Lower lobe of right lung (tissue), 2 donors: ENCODE data around the gene ZNF644. TPM values are rescaled to one million over a fixed set of nuclear protein-coding genes. Genes with fewer than 3 reads are reported as not detected.

Experiments used
- ATAC-seq, 2 donors: fragments of 200-7000 bp; cut with Tn5 transposase; one replicate each; pipeline ENCODE4 v1.9.1; 2020 to 2022; ENCODE audit warnings: mild to moderate bottlenecking in 2 of 2, moderate library complexity in 2 of 2
- DNase-seq: peaks from one replicate; pipeline ENCODE4 v3.0.0-alpha.2; 2020
- H3K27ac ChIP-seq: fragments of 200-600 bp; one replicate; pipeline ENCODE4 v1.8.0; 2022
- H3K27me3 ChIP-seq: fragments of 200-600 bp; one replicate; pipeline ENCODE4 v1.8.0; 2022; ENCODE audit warnings: low read depth
- H3K36me3 ChIP-seq: fragments of 200-600 bp; one replicate; pipeline ENCODE4 v1.8.0; 2022; ENCODE audit warnings: mild to moderate bottlenecking
- H3K4me1 ChIP-seq: fragments of 200-600 bp; one replicate; pipeline ENCODE4 v1.8.0; 2022
- H3K4me3 ChIP-seq: fragments of 200-600 bp; one replicate; pipeline ENCODE4 v1.8.0; 2022; ENCODE audit warnings: mild to moderate bottlenecking
- H3K9me3 ChIP-seq: fragments of 200-600 bp; one replicate; pipeline ENCODE4 v1.8.0; 2022
- intact Hi-C: fragments of 100-400 bp; cut with DNase I; formaldehyde crosslinking; loops from one replicate; pipeline ENCODE4 v1.11.0; 2022
- total RNA-seq: library from RNA; stranded (reverse); fragmentation: NEBNext Ultra II Directional; extraction: Animal tissue kit (Norgen Biotek cat#: 25700); gene quantifications from one replicate; pipeline ENCODE4 v1.2.1, GENCODE V29; 2021
- TF ChIP-seq, protein P1 (sequence below): fragments of 200-600 bp; IDR thresholded peaks from one replicate; pipeline ENCODE4 v1.8.0; 2022; ENCODE audit warnings: antibody characterized with exemption, mild to moderate bottlenecking
- donor health status: DM: no; HTN: yes; CAD: no; lungs with severe emphysema.

ZNF644 gene
- total RNA-seq, 1 donor from 2014 or later: 54.7 TPM

DNA sequence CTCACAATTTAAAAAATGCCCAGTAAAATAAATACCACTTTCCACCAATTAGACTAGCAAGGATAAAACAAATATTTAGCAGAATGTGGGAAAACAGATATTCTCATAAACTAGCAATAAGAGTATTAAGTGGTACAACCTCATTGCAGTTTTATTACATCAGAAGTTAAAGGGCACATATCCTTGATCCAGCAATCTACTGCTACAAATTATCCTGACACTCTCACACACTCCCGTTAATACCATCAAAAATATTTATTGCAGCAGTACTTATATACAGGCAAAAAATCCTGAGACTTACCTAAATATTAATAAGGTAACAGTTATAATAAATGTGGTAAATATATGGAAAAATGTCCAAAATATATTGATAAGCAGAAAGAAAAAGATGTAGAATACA lies 44.3 kb downstream of the ZNF644 start:
- no peak for ATAC-seq
- H3K9me3 ChIP-seq: no peaks in the 10 kb centered on the region
- intact Hi-C loops: no loop called here
- H3K4me1 ChIP-seq: peaks cover 8% of the 10 kb centered on the region
- H3K36me3 ChIP-seq: peaks cover 7% of the 10 kb centered on the region
- H3K4me3 ChIP-seq: no peak overlapping the region
- H3K27me3 ChIP-seq: no peaks in the 10 kb centered on the region
- TF ChIP-seq, protein P1, sequence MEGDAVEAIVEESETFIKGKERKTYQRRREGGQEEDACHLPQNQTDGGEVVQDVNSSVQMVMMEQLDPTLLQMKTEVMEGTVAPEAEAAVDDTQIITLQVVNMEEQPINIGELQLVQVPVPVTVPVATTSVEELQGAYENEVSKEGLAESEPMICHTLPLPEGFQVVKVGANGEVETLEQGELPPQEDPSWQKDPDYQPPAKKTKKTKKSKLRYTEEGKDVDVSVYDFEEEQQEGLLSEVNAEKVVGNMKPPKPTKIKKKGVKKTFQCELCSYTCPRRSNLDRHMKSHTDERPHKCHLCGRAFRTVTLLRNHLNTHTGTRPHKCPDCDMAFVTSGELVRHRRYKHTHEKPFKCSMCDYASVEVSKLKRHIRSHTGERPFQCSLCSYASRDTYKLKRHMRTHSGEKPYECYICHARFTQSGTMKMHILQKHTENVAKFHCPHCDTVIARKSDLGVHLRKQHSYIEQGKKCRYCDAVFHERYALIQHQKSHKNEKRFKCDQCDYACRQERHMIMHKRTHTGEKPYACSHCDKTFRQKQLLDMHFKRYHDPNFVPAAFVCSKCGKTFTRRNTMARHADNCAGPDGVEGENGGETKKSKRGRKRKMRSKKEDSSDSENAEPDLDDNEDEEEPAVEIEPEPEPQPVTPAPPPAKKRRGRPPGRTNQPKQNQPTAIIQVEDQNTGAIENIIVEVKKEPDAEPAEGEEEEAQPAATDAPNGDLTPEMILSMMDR: no peak
- H3K27ac ChIP-seq: no peak overlapping the region
- DNase-seq: no peak

DNA sequence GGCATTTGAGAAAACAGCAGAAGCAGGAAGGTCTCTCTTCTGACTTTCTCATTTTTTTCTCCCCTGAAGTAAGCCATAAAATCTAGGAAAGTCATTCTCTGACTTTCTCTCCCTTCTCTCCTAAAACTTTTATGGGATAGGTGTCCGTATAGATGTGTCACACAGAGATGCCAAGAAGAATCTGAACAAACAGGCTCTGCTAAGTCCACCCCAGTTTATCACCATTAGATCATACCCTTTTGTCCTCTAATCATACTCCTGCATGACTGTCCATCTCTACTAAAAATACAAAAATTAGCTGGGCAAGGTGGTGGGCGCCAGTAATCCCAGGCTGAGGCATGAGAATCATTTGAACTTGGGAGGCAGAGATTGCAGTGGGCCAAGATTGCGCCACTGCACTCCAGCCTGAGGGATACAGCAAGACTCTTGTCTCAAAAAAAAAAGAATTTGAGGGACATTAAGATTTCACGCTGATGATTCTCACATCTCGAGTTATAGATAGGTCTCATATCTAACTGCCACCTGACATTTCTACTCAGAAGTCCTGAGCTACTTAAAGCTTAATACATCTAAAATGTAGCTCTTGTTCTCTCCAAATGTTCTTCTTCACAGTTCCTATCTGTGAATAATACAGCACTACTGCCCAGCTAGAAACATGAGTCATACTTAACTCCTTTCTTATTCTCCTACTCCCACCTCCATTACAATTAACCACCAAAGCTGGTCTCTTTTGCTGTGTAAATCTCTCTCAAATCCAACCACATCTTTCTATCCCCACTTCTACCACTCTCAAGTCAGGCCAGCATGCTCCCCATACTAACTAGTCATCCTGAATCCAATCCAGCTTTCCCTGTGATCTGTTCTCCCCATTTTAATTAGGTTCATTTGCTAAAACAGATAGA lies 47.7 kb downstream of the ZNF644 start:
- no peak overlapping the region for H3K4me3 ChIP-seq
- ATAC-seq: peak in 1 of 2 donors; percentile 39
- TF ChIP-seq, protein P1: no peak
- H3K4me1 ChIP-seq: no peaks in the 10 kb centered on the region
- H3K27ac ChIP-seq: no peak overlapping the region
- no peak for DNase-seq
- no peaks in the 10 kb centered on the region for H3K9me3 ChIP-seq
- peaks cover 7% of the 10 kb centered on the region for H3K36me3 ChIP-seq
- no peaks in the 10 kb centered on the region for H3K27me3 ChIP-seq
- intact Hi-C loops: no loop called here

DNA sequence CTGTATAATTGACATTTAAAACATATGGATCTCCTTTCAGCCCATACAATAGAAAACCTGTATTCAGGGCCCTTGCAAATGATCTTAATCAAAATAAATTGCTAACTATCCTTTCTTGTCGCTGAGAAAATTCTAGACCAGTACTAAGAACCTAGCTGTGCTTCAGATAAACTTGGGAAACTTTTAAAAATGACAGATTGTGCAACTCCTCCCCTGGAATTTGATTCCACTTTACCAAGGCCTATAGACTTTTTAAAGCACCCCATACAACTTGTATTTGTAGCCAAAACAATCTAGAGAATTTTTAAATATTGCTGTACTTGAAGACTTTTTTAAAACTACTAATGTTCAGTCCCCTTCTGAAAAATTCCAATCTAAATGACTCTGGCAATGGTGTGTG lies 51.6 kb downstream of the ZNF644 start:
- Histone ChIP-seq H3K4me3 (no peak overlapping the region), H3K27ac (no peak overlapping the region), H3K36me3 (no peaks in the 10 kb centered on the region), H3K4me1 (no peaks in the 10 kb centered on the region), H3K27me3 (no peaks in the 10 kb centered on the region), H3K9me3 (no peaks in the 10 kb centered on the region)
- TF ChIP-seq, protein P1: no peak
- no peak for DNase-seq
- intact Hi-C loops: no loop called here
- ATAC-seq: no peak

DNA sequence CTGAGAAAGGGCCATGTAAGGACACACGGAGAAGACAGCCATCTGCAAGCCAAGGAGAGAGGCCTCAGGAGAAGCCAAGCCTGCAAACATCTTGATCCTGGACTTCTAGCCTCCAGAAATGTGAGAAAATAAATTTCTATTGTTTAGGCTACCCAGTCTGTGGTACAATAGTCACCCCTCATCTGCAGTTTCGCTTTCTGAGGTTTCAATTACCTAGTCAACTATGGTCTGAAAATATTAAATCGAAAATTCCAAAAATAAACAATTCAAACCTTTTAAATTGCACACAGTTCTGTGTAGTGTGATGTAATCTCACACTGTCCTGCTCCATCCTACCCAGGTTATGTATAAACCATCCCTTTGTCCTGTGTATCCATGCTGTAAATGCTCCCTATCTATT lies 52.6 kb downstream of the ZNF644 start:
- no peak overlapping the region for H3K27ac ChIP-seq
- DNase-seq (no peak), ATAC-seq (no peak)
- no peaks in the 10 kb centered on the region for H3K36me3 ChIP-seq
- H3K27me3 ChIP-seq: no peaks in the 10 kb centered on the region
- H3K4me1 ChIP-seq: no peaks in the 10 kb centered on the region
- intact Hi-C loops: no loop called here
- TF ChIP-seq, protein P1: no peak
- no peak overlapping the region for H3K4me3 ChIP-seq
- no peaks in the 10 kb centered on the region for H3K9me3 ChIP-seq

DNA sequence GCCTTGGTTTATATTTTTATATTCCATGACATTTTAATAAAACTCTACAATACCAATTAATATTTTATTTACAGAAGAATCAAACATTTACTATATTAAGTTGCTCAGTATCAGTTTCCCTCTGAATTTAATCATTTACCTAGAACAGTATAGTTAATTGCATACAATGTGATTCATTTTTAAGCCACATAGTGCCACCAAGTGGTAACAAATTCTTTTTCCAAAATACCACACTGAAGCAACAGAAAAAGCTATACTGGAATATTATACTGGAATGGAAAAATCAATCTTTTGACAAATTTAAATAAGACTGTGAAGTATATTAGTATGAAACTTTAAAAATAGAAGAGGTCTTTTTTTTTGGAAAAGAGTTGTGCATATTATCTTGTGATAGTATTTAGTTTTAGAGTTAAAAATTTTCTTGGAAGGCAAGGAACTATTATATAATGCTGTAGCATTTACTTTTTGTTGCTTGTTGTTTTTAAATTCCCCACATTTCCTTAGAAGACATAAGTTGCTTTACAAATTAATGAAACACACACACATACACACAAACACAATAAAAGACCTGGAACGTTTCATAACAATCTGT lies 57.3 kb downstream of the ZNF644 start:
- DNase-seq: no peak
- H3K36me3 ChIP-seq: no peaks in the 10 kb centered on the region
- peaks cover 14% of the 10 kb centered on the region for H3K4me1 ChIP-seq
- no peaks in the 10 kb centered on the region for H3K9me3 ChIP-seq
- ATAC-seq: peak in 1 of 2 donors; percentile 41
- intact Hi-C loops: no loop called here
- H3K4me3 ChIP-seq: no peak overlapping the region
- no peak overlapping the region for H3K27ac ChIP-seq
- H3K27me3 ChIP-seq: no peaks in the 10 kb centered on the region
- TF ChIP-seq, protein P1: peak; percentile 35
